HG03558 (cell line): ENCODE measurements around the gene CAPZA1.

Source experiments
- ATAC-seq: cut with Tn5 transposase; IDR thresholded peaks from one replicate; pipeline ENCODE4 v1.9.1; 2021; ENCODE audit warnings: moderate number of reproducible peaks; ENCODE audit not compliant: unreplicated experiment; ENCODE audit errors: extremely low read depth

The CAPZA1 gene

GRCh38 chr1:112711670-112712069 lies 92.0 kb downstream of the CAPZA1 start:
- no peak for ATAC-seq

GRCh38 chr1:112712191-112712590 lies 92.6 kb downstream of the CAPZA1 start:
- no peak for ATAC-seq

GRCh38 chr1:112712701-112713128 lies 93.1 kb downstream of the CAPZA1 start:
- ATAC-seq, result no peak

- no peak for ATAC-seq
These were observed 94.1 kb downstream of the CAPZA1 start for GRCh38 chr1:112713466-112714312.

GRCh38 chr1:112714313-112715263 lies 95.0 kb downstream of the CAPZA1 start:
- no peak for ATAC-seq

- peak; percentile 64 for ATAC-seq
These were observed 95.8 kb downstream of the CAPZA1 start, which contains the start of gene PPM1J for GRCh38 chr1:112715264-112716053. PPM1J (minus strand) TSS chr1:112715332; CDS start chr1:112715301, 31 bp downstream.

GRCh38 chr1:112716133-112716720 lies 96.6 kb downstream of the CAPZA1 start:
- no peak for ATAC-seq

GRCh38 chr1:112717263-112717873 lies 97.7 kb downstream of the CAPZA1 start:
- no peak for ATAC-seq

GRCh38 chr1:112718691-112719418 lies 99.2 kb downstream of the CAPZA1 start:
- ATAC-seq, result no peak

GRCh38 chr1:112719706-112720105 lies 100.1 kb downstream of the CAPZA1 start:
- ATAC-seq, result no peak

- ATAC-seq, result no peak
These were observed 101.2 kb downstream of the CAPZA1 start for GRCh38 chr1:112720800-112721199.
